Stimulated activated CD8-positive, alpha-beta memory T cell treated with anti-CD3 and anti-CD28 coated beads, Interleukin-2, amount 100 ng/mL, for 48 hours (primary cell): ENCODE results near the gene TNIP2.

Source experiments
- DNase-seq, 2 donors: peaks; one replicate each; pipeline ENCODE4 v3.0.0-alpha.2; 2020; ENCODE audit warnings: low read depth in 2 of 2

The TNIP2 gene

GRCh38 chr4:2716236-2716635, 39.9 kb downstream of the TNIP2 start:
- no peak for DNase-seq

- no peak for DNase-seq
Measured at GRCh38 chr4:2715426-2715825, 40.7 kb downstream of the TNIP2 start.

- DNase-seq, result no peak
Measured at GRCh38 chr4:2714918-2715317, 41.2 kb downstream of the TNIP2 start.

GRCh38 chr4:2714061-2714770, 41.9 kb downstream of the TNIP2 start:
- no peak for DNase-seq

GRCh38 chr4:2713337-2713736, 42.8 kb downstream of the TNIP2 start:
- no peak for DNase-seq

GRCh38 chr4:2712261-2712842, 43.8 kb downstream of the TNIP2 start:
- DNase-seq, result no peak

- DNase-seq, result no peak
Measured at GRCh38 chr4:2702770-2703169, 53.4 kb downstream of the TNIP2 start.

GRCh38 chr4:2702361-2702760, 53.8 kb downstream of the TNIP2 start:
- DNase-seq, result no peak

- DNase-seq, result no peak
Measured at GRCh38 chr4:2700031-2700430, 56.1 kb downstream of the TNIP2 start.

- no peak for DNase-seq
Measured at GRCh38 chr4:2699534-2699933, 56.6 kb downstream of the TNIP2 start.

GRCh38 chr4:2698951-2699505, 57.1 kb downstream of the TNIP2 start:
- no peak for DNase-seq

- DNase-seq, result no peak
Measured at GRCh38 chr4:2698504-2698903, 57.6 kb downstream of the TNIP2 start.

GRCh38 chr4:2697995-2698414, 58.1 kb downstream of the TNIP2 start:
- no peak for DNase-seq

- DNase-seq, result no peak
Measured at GRCh38 chr4:2696423-2696822, 59.7 kb downstream of the TNIP2 start.

GRCh38 chr4:2695346-2696060, 60.6 kb downstream of the TNIP2 start:
- no peak for DNase-seq

- DNase-seq, result no peak
Measured at GRCh38 chr4:2694691-2695090, 61.4 kb downstream of the TNIP2 start.

- DNase-seq, result no peak
Measured at GRCh38 chr4:2691952-2692435, 64.1 kb downstream of the TNIP2 start.
